ENCODE data around the gene INTS13.
A peak's percentile ranks its signal among the peaks of the same experiment; 100 is the strongest.

Gene INTS13

GRCh38 chr12:26953447-26953846, 15.7 kb upstream of the INTS13 start:
- no peaks in the 10 kb centered on the region for H3K4me1 ChIP-seq (ENCODE audit: control insufficient read depth, insufficient read depth, low read length)
- H3K27me3 ChIP-seq (ENCODE audit: control insufficient read depth, insufficient read depth, low read length), result no peaks in the 10 kb centered on the region
- no peak overlapping the region for H3K4me3 ChIP-seq (ENCODE audit: low read length)
- peaks cover 7% of the 10 kb centered on the region for H3K36me3 ChIP-seq (ENCODE audit: control insufficient read depth, insufficient read depth, low read length)
- no peak overlapping the region for H3K9ac ChIP-seq (ENCODE audit: low read length)
- H3K27ac ChIP-seq (ENCODE audit: low read depth, low read length), result no peak overlapping the region

GRCh38 chr12:26948309-26948708, 10.5 kb upstream of the INTS13 start:
- Histone ChIP-seq H3K36me3 (ENCODE audit: control insufficient read depth, insufficient read depth, low read length) (no peaks in the 10 kb centered on the region), H3K4me3 (ENCODE audit: low read length) (no peak overlapping the region), H3K27ac (ENCODE audit: low read depth, low read length) (no peak overlapping the region), H3K9ac (ENCODE audit: low read length) (no peak overlapping the region), H3K4me1 (ENCODE audit: control insufficient read depth, insufficient read depth, low read length) (no peaks in the 10 kb centered on the region), H3K27me3 (ENCODE audit: control insufficient read depth, insufficient read depth, low read length) (no peaks in the 10 kb centered on the region)

GRCh38 chr12:26941215-26941594, 3.4 kb upstream of the INTS13 start:
- Histone ChIP-seq H3K27me3 (ENCODE audit: control insufficient read depth, insufficient read depth, low read length) (no peaks in the 10 kb centered on the region), H3K27ac (ENCODE audit: low read depth, low read length) (no peak overlapping the region), H3K4me1 (ENCODE audit: control insufficient read depth, insufficient read depth, low read length) (peaks cover 13% of the 10 kb centered on the region), H3K9ac (ENCODE audit: low read length) (no peak overlapping the region), H3K36me3 (ENCODE audit: control insufficient read depth, insufficient read depth, low read length) (no peaks in the 10 kb centered on the region), H3K4me3 (ENCODE audit: low read length) (no peak overlapping the region)

- H3K27ac ChIP-seq (ENCODE audit: low read depth, low read length), result no peak overlapping the region
- H3K4me1 ChIP-seq (ENCODE audit: control insufficient read depth, insufficient read depth, low read length), result peaks cover 16% of the 10 kb centered on the region
- H3K27me3 ChIP-seq (ENCODE audit: control insufficient read depth, insufficient read depth, low read length), result no peaks in the 10 kb centered on the region
- H3K9ac ChIP-seq (ENCODE audit: low read length), result no peak overlapping the region
- H3K36me3 ChIP-seq (ENCODE audit: control insufficient read depth, insufficient read depth, low read length), result no peaks in the 10 kb centered on the region
- no peak overlapping the region for H3K4me3 ChIP-seq (ENCODE audit: low read length)
Measured at GRCh38 chr12:26940516-26941214, 2.9 kb upstream of the INTS13 start.

- no peak overlapping the region for H3K27ac ChIP-seq (ENCODE audit: low read depth, low read length)
- no peak overlapping the region for H3K9ac ChIP-seq (ENCODE audit: low read length)
- no peaks in the 10 kb centered on the region for H3K27me3 ChIP-seq (ENCODE audit: control insufficient read depth, insufficient read depth, low read length)
- no peaks in the 10 kb centered on the region for H3K36me3 ChIP-seq (ENCODE audit: control insufficient read depth, insufficient read depth, low read length)
- peaks cover 16% of the 10 kb centered on the region for H3K4me1 ChIP-seq (ENCODE audit: control insufficient read depth, insufficient read depth, low read length)
- peak overlapping the region; percentile 100 for H3K4me3 ChIP-seq (ENCODE audit: low read length)
Measured at GRCh38 chr12:26939953-26940352, 2.2 kb upstream of the INTS13 start.

GRCh38 chr12:26939192-26939832, 1.5 kb upstream of the INTS13 start:
- no peaks in the 10 kb centered on the region for H3K36me3 ChIP-seq (ENCODE audit: control insufficient read depth, insufficient read depth, low read length)
- H3K27ac ChIP-seq (ENCODE audit: low read depth, low read length), result peak overlapping the region; percentile 99
- H3K27me3 ChIP-seq (ENCODE audit: control insufficient read depth, insufficient read depth, low read length), result no peaks in the 10 kb centered on the region
- H3K4me1 ChIP-seq (ENCODE audit: control insufficient read depth, insufficient read depth, low read length), result peaks cover 16% of the 10 kb centered on the region
- peak overlapping the region; percentile 99 for H3K9ac ChIP-seq (ENCODE audit: low read length)
- peak overlapping the region; percentile 100 for H3K4me3 ChIP-seq (ENCODE audit: low read length)

- no peaks in the 10 kb centered on the region for H3K27me3 ChIP-seq (ENCODE audit: control insufficient read depth, insufficient read depth, low read length)
- peak overlapping the region; percentile 100 for H3K4me3 ChIP-seq (ENCODE audit: low read length)
- H3K27ac ChIP-seq (ENCODE audit: low read depth, low read length), result peak overlapping the region; percentile 99
- peaks cover 16% of the 10 kb centered on the region for H3K4me1 ChIP-seq (ENCODE audit: control insufficient read depth, insufficient read depth, low read length)
- H3K36me3 ChIP-seq (ENCODE audit: control insufficient read depth, insufficient read depth, low read length), result no peaks in the 10 kb centered on the region
- H3K9ac ChIP-seq (ENCODE audit: low read length), result peak overlapping the region; percentile 99
Measured at GRCh38 chr12:26938701-26939062, 901 bp upstream of the INTS13 start.

- Histone ChIP-seq H3K27ac (ENCODE audit: low read depth, low read length) (peak overlapping the region; percentile 99), H3K9ac (ENCODE audit: low read length) (peak overlapping the region; percentile 66), H3K27me3 (ENCODE audit: control insufficient read depth, insufficient read depth, low read length) (no peaks in the 10 kb centered on the region), H3K36me3 (ENCODE audit: control insufficient read depth, insufficient read depth, low read length) (no peaks in the 10 kb centered on the region), H3K4me1 (ENCODE audit: control insufficient read depth, insufficient read depth, low read length) (peaks cover 16% of the 10 kb centered on the region), H3K4me3 (ENCODE audit: low read length) (peak overlapping the region; percentile 100)
Measured at GRCh38 chr12:26937443-26937862, 328 bp downstream of the INTS13 start.

GRCh38 chr12:26936559-26937442, 980 bp downstream of the INTS13 start:
- Histone ChIP-seq H3K4me3 (ENCODE audit: low read length) (peak overlapping the region; percentile 100), H3K27me3 (ENCODE audit: control insufficient read depth, insufficient read depth, low read length) (no peaks in the 10 kb centered on the region), H3K36me3 (ENCODE audit: control insufficient read depth, insufficient read depth, low read length) (no peaks in the 10 kb centered on the region), H3K4me1 (ENCODE audit: control insufficient read depth, insufficient read depth, low read length) (peaks cover 16% of the 10 kb centered on the region), H3K9ac (ENCODE audit: low read length) (no peak overlapping the region), H3K27ac (ENCODE audit: low read depth, low read length) (peak overlapping the region; percentile 48)

- Histone ChIP-seq H3K36me3 (ENCODE audit: control insufficient read depth, insufficient read depth, low read length) (no peaks in the 10 kb centered on the region), H3K27me3 (ENCODE audit: control insufficient read depth, insufficient read depth, low read length) (no peaks in the 10 kb centered on the region), H3K27ac (ENCODE audit: low read depth, low read length) (no peak overlapping the region), H3K4me1 (ENCODE audit: control insufficient read depth, insufficient read depth, low read length) (peaks cover 16% of the 10 kb centered on the region), H3K4me3 (ENCODE audit: low read length) (no peak overlapping the region), H3K9ac (ENCODE audit: low read length) (no peak overlapping the region)
Measured at GRCh38 chr12:26935636-26936378, 2.0 kb downstream of the INTS13 start.

GRCh38 chr12:26929590-26929989, 8.2 kb downstream of the INTS13 start:
- H3K27ac ChIP-seq (ENCODE audit: low read depth, low read length), result no peak overlapping the region
- H3K4me1 ChIP-seq (ENCODE audit: control insufficient read depth, insufficient read depth, low read length), result no peaks in the 10 kb centered on the region
- H3K27me3 ChIP-seq (ENCODE audit: control insufficient read depth, insufficient read depth, low read length), result no peaks in the 10 kb centered on the region
- H3K9ac ChIP-seq (ENCODE audit: low read length), result no peak overlapping the region
- H3K36me3 ChIP-seq (ENCODE audit: control insufficient read depth, insufficient read depth, low read length), result peaks cover 7% of the 10 kb centered on the region
- no peak overlapping the region for H3K4me3 ChIP-seq (ENCODE audit: low read length)

- H3K4me1 ChIP-seq (ENCODE audit: control insufficient read depth, insufficient read depth, low read length), result no peaks in the 10 kb centered on the region
- peaks cover 7% of the 10 kb centered on the region for H3K36me3 ChIP-seq (ENCODE audit: control insufficient read depth, insufficient read depth, low read length)
- no peak overlapping the region for H3K9ac ChIP-seq (ENCODE audit: low read length)
- no peaks in the 10 kb centered on the region for H3K27me3 ChIP-seq (ENCODE audit: control insufficient read depth, insufficient read depth, low read length)
- H3K4me3 ChIP-seq (ENCODE audit: low read length), result no peak overlapping the region
- H3K27ac ChIP-seq (ENCODE audit: low read depth, low read length), result no peak overlapping the region
Measured at GRCh38 chr12:26928661-26929060, 9.1 kb downstream of the INTS13 start.

Data from rectal smooth muscle tissue (tissue), 1 donor.